ENCODE measurements around the gene ARHGAP31.

ARHGAP31 gene

GRCh38 chr3:119403201-119403600, 109.0 kb downstream of the ARHGAP31 start:
- DNase-seq, result no peak
- Histone ChIP-seq H3K9me3 (ENCODE audit: severe bottlenecking) (no peaks in the 10 kb centered on the region), H3K27ac (no peak overlapping the region), H3K27me3 (ENCODE audit: insufficient read depth, low read depth, severe bottlenecking) (no peaks in the 10 kb centered on the region), H3K4me3 (ENCODE audit: low read depth, low read length) (no peak overlapping the region), H3K36me3 (no peaks in the 10 kb centered on the region)
- no peak for TF ChIP-seq CTCF (IDR thresholded peaks at IDR 0.05; ENCODE audit: low read depth, low read length)

GRCh38 chr3:119405315-119405714, 111.1 kb downstream of the ARHGAP31 start:
- Histone ChIP-seq H3K27me3 (ENCODE audit: insufficient read depth, low read depth, severe bottlenecking) (no peaks in the 10 kb centered on the region), H3K36me3 (no peaks in the 10 kb centered on the region), H3K4me3 (ENCODE audit: low read depth, low read length) (no peak overlapping the region), H3K9me3 (ENCODE audit: severe bottlenecking) (no peaks in the 10 kb centered on the region), H3K27ac (no peak overlapping the region)
- no peak for DNase-seq
- TF ChIP-seq CTCF (IDR thresholded peaks at IDR 0.05; ENCODE audit: low read depth, low read length), result no peak

DNA sequence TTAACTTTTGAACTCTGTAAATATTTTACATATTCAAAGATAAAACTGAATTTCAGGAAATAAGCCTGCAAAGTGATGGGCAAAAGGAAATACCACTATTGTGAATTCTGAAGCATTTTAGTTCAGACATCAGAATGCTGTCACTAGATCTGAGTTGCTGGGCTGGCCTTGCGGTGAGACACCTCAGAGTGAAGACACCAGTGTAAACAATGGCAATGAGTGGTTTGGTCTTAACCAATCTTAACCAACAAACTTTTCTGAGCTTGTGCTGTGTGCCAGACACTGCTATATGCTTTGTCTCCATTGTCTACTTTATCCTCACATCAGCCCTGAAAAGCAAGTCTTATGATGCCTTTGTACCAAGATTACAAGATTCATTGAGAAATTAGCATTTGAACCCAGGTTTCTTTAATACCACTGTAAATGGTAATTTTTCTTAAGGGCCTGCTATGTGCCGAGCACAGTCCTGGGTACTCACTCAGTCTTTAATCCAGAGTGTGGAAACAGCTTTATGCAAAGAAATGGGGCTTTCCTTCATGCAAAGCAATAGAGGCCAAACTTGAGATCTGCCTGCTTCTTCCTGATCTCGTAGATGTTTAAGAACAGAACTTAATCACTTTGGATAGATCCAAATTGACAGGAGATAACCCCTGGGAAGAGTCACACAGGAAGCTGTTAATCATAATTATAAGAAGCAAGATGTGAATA, 114.2 kb downstream of the ARHGAP31 start:
- DNase-seq, result no peak
- Histone ChIP-seq H3K9me3 (ENCODE audit: severe bottlenecking) (no peaks in the 10 kb centered on the region), H3K27me3 (ENCODE audit: insufficient read depth, low read depth, severe bottlenecking) (no peaks in the 10 kb centered on the region), H3K4me3 (ENCODE audit: low read depth, low read length) (no peak overlapping the region), H3K27ac (no peak overlapping the region), H3K36me3 (no peaks in the 10 kb centered on the region)
- no peak for TF ChIP-seq CTCF (IDR thresholded peaks at IDR 0.05; ENCODE audit: low read depth, low read length)

- no peaks in the 10 kb centered on the region for H3K9me3 ChIP-seq (ENCODE audit: severe bottlenecking)
- no peaks in the 10 kb centered on the region for H3K36me3 ChIP-seq
- no peak overlapping the region for H3K4me3 ChIP-seq (ENCODE audit: low read depth, low read length)
- H3K27me3 ChIP-seq (ENCODE audit: insufficient read depth, low read depth, severe bottlenecking), result no peaks in the 10 kb centered on the region
- no peak for DNase-seq
- H3K27ac ChIP-seq, result no peak overlapping the region
- TF ChIP-seq CTCF (IDR thresholded peaks at IDR 0.05; ENCODE audit: low read depth, low read length), result no peak
These were observed 115.7 kb downstream of the ARHGAP31 start for GRCh38 chr3:119409844-119410243.

- Histone ChIP-seq H3K9me3 (ENCODE audit: severe bottlenecking) (no peaks in the 10 kb centered on the region), H3K4me3 (ENCODE audit: low read depth, low read length) (no peak overlapping the region), H3K27me3 (ENCODE audit: insufficient read depth, low read depth, severe bottlenecking) (no peaks in the 10 kb centered on the region), H3K27ac (no peak overlapping the region), H3K36me3 (no peaks in the 10 kb centered on the region)
- no peak for DNase-seq
- TF ChIP-seq CTCF (IDR thresholded peaks at IDR 0.05; ENCODE audit: low read depth, low read length), result no peak
These were observed 119.6 kb downstream of the ARHGAP31 start for GRCh38 chr3:119413603-119414280.

Data from WERI-Rb-1 (cell line).